BJ (cell line): Measurements from ENCODE around the gene CFAP92. TPM values are rescaled to one million over a fixed set of nuclear protein-coding genes. Genes with fewer than 3 reads are reported as not detected.
A peak's percentile ranks its signal among the peaks of the same experiment; 100 is the strongest.

Experiments
- CTCF ChIA-PET: fragments of 350-600 bp; formaldehyde crosslinking; extraction: SDS; loops from one replicate; lab custom pipeline; 2021; ENCODE audit warnings: antibody characterized with exemption, inconsistent platforms; lab: Yijun Ruan, JAX
- POLR2A ChIA-PET: fragments of 300-600 bp; sonication (Branson Sonifier 250); formaldehyde crosslinking; extraction: SDS; loops from one replicate; lab custom pipeline; 2021; ENCODE audit warnings: antibody characterized with exemption; lab: Charles Lee
- DNase-seq: peaks from one replicate; pipeline ENCODE4 v3.0.0-alpha.2; 2011; ENCODE audit warnings: low read depth
- H3K27me3 ChIP-seq: 2 replicates; pipeline ENCODE4 v1.6.0; 2011; ENCODE audit warnings: low read length; ENCODE audit not compliant: control insufficient read depth, insufficient read depth
- H3K36me3 ChIP-seq: 2 replicates; pipeline ENCODE4 v1.5.1; 2011; ENCODE audit warnings: low read length; ENCODE audit not compliant: control insufficient read depth, insufficient read depth
- H3K4me3 ChIP-seq: 2 replicates; pipeline ENCODE4 v1.5.1; 2011; ENCODE audit warnings: low read depth, mild to moderate bottlenecking, control low read depth, low read length
- CTCF ChIP-seq: IDR thresholded peaks from 2 replicates; pipeline ENCODE4 v1.5.1; 2011; ENCODE audit warnings: low read depth, mild to moderate bottlenecking, control low read depth, inconsistent platforms, low read length, moderate library complexity; ENCODE audit not compliant: insufficient read depth
- polyA plus RNA-seq: library from polyadenylated mRNA; depleted of rRNA; stranded (reverse); fragments of >200 nt; gene quantifications from 2 replicates; pipeline ENCODE4 v1.2.3, GENCODE V29; 2011

Gene CFAP92
- polyA plus RNA-seq, 1 experiment = not detected

GRCh38 chr3:129025691-129026435 lies 32.0 kb upstream of the CFAP92 start:
- Histone ChIP-seq H3K4me3 (no peak overlapping the region), H3K27me3 (peaks cover 33% of the 10 kb centered on the region), H3K36me3 (no peaks in the 10 kb centered on the region)
- no peak for TF ChIP-seq CTCF
- ChIA-PET CTCF (interaction anchor here (1.6 to 2.1 kb wide), 3 partner anchors 9 to 220 kb away, joined by 6 to 8 read pairs (median 8); no protein-coding TSS in a partner anchor), POLR2A (no interaction called here)
- DNase-seq = no peak

- peaks cover 34% of the 10 kb centered on the region for H3K27me3 ChIP-seq
- no peak for DNase-seq
- no peaks in the 10 kb centered on the region for H3K36me3 ChIP-seq
- ChIA-PET POLR2A (no interaction called here), CTCF (interaction anchor here (1.6 to 2.1 kb wide), 2 partner anchors 28 to 221 kb away, joined by 6 to 8 read pairs; no protein-coding TSS in a partner anchor)
- no peak overlapping the region for H3K4me3 ChIP-seq
- no peak for TF ChIP-seq CTCF
These were observed 31.2 kb upstream of the CFAP92 start for GRCh38 chr3:129025108-129025507.

GRCh38 chr3:129023909-129024308 lies 30.0 kb upstream of the CFAP92 start:
- Histone ChIP-seq H3K4me3 (no peak overlapping the region), H3K36me3 (no peaks in the 10 kb centered on the region), H3K27me3 (peaks cover 34% of the 10 kb centered on the region)
- CTCF ChIA-PET = no interaction called here
- POLR2A ChIA-PET = no interaction called here
- TF ChIP-seq CTCF = 0 out of 2 replicates have a peak, but pooled peaks have one; percentile 11
- DNase-seq = no peak

- CTCF ChIA-PET = interaction anchor here (0.7 to 1.4 kb wide), 3 partner anchors 11 to 52 kb away, joined by 3 to 6 read pairs (median 3); no protein-coding TSS in a partner anchor
- H3K4me3 ChIP-seq = no peak overlapping the region
- no peaks in the 10 kb centered on the region for H3K36me3 ChIP-seq
- peaks cover 37% of the 10 kb centered on the region for H3K27me3 ChIP-seq
- POLR2A ChIA-PET = no interaction called here
- no peak for DNase-seq
- no peak for TF ChIP-seq CTCF
These were observed 29.1 kb upstream of the CFAP92 start for GRCh38 chr3:129023008-129023358.

- ChIA-PET POLR2A (no interaction called here), CTCF (interaction anchor here (0.7 to 1.4 kb wide), 3 partner anchors 10 to 52 kb away, joined by 3 to 6 read pairs (median 3); no protein-coding TSS in a partner anchor)
- peaks cover 37% of the 10 kb centered on the region for H3K27me3 ChIP-seq
- TF ChIP-seq CTCF = no peak
- DNase-seq = no peak
- H3K4me3 ChIP-seq = no peak overlapping the region
- H3K36me3 ChIP-seq = no peaks in the 10 kb centered on the region
These were observed 28.5 kb upstream of the CFAP92 start for GRCh38 chr3:129022114-129023007.
